Measurements from ENCODE around the gene RFX1.

RFX1 gene

DNA sequence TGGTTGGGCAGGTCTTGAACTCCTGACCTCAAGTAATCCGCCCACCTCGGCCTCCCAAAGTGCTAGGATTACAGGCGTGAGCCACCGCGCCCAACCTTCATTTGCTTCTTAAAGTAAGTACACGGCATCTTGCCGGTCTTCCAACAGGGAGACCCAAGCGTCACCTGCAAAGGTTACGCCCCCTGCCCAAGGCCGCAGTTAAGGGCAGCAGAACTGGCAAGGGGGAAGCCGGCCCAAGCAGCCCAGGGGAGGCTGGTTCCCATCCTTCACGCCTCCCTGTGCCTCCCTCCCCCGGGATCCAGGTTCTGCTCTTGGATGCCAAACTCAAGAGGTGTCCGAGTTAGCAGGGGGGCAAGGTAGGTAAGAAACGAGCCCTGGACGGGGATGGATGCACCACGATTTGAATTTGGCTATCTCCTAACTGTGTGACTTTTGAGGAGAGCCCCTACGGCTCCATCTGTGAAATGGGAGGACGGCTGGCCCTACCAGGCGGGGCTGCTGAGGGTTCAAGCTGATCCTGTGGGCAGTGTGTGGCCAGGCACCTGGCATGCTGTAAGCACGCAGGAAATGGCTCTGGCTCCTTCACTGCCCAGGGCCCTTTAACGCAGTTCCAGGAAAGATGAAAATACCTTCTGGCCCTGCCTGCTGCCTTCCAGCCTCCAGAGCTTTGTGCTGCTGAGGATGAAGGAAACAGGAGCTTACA is 9.0 kb downstream of the RFX1 start:
- DNase-seq (ENCODE audit: low spot score), result peak; percentile 51

DNA sequence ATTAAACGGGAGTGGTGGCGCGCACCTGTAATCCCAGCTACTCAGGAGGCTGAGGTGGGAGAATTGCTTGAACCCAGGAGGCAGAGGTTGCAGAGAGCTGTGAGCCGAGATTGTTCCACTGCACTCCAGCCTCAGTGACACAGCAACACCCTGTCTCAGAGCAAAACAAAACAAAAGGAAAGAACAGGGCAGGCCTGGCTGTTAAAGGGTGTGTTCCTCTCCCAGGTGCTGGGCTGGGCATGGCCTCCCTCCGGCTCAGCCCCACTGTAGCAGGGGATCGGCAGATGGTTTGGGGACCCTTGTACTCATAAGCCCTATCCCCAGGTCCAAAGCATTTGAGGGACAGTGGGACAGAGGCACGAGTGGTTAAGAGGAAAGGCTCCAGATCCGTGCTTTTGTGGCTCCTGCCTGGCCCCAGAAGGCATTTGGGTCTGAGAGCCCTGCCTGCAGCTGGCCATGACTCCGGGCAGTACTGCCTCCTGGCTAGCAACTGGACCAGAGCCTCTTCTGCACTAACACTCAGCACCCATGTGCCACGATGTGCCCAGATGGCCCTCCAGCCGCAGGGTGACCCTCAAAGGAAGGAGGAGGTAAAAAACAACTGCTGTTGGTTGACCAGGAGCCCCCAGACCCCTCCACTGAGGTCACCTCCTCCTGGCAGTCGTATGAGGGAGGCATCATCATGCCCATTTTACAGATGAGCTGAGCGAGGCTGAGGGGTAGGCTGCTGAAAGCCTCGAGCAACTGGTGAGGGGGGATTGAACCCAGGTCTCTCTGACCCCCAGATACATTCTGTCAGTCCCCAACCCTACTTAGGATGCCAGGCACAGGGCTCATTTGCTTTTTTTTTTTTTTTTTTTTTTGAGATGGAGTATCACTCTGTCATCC is 10.0 kb downstream of the RFX1 start:
- no peak for DNase-seq (ENCODE audit: low spot score)

DNA sequence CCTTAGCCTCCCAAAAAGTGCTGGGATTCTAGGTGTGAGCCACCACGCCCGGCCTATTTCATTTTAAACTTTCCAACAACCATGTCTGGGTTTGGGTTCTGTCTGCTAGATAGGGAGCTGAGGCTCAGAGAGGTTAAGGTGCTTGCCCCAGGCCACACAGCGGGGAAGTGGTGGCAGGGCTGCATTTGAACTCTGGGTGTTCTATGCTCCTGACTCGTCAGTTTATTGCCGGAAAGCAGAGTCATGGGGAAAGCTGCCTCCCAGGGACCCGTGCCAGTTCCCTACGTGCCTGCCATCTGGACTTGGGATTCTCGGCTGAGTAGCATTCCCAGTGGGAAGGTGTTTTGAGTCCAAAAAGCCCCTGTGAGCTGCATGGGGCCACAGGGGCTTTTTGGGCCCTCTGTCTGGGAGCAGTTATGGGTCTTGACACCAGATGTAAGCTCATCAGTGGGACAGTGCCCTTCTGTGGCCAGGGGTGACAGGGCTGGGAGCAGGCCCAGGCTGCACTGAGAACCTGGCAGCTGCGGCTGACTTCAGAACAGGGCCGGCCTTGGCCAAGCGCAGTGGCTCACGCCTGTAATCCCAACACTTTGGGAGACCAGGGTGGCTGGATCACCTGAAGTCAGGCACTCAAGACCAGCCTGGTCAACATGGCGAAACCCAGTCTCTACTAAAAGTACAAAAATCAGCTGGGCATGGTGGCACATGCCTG is 10.9 kb downstream of the RFX1 start:
- DNase-seq (ENCODE audit: low spot score), result no peak

DNA sequence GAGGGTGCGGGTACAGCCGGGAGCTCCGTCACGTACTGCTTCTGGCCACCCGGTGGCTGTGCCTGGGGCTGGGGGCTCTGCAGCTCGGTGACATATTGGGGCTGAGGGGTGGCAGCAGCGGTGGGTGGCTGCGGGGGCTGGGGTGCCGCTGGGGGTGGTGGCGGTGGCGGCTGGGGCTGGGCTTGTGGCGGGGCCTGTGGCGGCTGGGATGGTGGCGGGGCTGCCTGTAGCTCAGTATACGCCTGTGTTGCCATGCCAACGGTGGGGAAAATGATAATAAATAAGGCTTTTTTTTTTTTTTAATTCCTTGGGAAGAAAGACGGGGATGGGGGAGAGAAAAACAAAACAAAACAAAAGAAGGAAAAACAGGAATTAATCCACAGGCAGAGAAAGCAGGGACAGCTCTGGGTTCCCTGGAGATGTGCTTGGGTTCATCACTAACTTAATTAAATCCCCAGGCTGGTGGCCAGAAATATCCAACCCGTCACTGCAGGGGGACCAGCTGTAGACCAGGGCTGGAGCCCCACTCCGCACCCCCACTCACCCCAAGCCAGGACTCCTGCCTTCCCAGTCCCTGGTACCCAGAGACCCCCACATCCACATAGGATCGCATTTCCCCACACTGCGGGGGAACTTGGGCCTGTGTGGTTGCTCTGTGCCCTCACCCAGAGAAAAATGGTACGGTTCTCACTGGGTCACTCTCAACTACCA is 12.4 kb downstream of the RFX1 start:
- DNase-seq (ENCODE audit: low spot score), result no peak

DNA sequence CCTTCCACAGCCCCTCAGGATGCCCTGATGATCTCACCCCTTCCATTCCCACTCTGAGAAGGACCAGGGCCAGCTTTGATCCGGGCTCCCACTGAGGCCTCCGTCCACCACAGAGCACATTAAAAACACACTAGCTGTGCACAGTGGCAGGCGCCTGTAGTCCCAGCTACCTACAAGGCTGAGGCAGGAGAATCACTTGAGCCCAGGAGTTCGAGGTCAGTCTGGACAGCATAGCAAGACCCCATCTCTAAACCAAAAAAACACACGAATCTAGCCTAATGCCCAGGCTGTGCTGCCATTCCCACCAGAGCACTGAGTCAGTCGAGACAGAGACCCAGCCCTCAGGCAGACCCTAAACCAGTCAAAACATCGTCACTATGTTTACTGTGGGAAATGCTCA is 14.1 kb downstream of the RFX1 start:
- DNase-seq (ENCODE audit: low spot score), result no peak

DNA sequence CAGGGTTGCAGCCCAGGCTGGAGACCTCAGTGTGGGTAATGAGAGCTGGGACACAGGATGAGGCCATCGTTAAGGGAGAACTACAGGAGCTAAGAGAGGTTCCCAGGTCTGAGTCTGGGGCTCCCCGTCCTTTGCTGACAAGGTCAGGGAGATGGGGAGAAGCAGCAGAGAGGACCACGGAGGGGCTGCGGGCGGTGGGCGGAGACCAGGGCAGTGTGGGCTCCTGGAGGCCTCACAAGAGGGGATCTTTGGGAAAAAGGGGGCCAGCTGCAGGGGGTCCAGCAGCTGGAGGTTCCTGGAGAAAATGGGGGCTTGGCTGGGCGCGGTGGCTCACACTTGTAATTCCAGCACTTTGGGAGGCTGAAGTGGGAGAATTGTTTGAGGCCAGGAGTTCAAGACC is 16.0 kb downstream of the RFX1 start:
- no peak for DNase-seq (ENCODE audit: low spot score)

DNA sequence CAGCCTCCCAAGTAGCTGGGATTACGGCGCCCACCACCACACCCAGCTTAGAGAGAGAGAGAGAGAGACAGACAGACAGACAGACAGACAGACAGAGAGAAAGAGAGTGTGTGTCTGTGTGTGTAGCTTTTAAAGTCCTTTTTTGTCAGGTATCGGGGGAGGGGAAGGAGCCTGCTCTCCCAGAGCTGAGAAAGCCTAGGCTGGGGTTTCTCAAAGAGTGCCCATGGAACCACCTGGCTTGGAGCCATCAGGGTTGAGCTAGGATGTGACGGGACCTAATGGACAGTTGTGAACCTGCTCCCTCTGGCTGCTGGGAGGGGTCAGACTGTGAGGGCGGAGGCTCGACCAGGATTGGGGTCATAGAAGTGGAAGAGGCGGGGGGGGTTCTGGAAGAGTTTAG is 16.6 kb downstream of the RFX1 start:
- no peak for DNase-seq (ENCODE audit: low spot score)

DNA sequence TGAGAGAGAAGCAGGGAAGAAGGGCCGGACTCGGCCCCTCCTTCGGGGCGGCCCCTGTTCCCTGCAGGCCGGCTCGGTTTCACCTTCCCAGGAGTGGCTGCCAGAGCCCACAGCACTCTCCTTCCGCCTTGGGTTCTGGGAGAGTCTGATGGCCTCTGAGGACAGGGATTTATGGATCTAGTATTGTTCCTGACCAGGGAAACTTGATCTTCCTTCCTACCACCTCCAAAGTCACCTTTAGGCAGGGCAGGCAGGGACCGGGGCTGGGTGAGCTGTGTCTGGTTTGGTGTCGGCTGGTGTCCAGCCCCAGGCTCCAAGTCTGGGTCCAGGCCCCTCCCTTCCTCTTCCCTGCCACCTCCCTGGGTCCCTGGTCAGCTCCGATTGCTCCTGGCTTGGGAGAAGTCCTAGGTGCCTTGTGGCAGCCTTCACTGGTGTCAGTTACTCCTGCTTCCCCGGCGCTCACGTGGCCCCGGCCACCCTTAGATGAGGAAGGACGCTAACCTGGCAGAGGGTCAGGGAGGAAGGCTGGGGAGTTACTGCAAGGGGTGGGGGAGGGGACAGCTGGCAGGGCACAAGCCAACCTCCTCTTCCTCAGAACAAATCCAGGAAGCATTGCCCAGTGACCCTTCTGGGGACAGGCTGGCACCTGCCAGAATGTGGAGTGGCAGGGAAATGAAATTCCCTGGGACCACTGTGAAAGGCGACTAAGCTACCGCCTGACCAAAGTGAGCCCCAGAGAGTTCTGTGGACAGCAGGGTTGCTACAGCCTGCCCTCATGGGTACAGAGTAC is 18.8 kb downstream of the RFX1 start:
- no peak for DNase-seq (ENCODE audit: low spot score)

DNA sequence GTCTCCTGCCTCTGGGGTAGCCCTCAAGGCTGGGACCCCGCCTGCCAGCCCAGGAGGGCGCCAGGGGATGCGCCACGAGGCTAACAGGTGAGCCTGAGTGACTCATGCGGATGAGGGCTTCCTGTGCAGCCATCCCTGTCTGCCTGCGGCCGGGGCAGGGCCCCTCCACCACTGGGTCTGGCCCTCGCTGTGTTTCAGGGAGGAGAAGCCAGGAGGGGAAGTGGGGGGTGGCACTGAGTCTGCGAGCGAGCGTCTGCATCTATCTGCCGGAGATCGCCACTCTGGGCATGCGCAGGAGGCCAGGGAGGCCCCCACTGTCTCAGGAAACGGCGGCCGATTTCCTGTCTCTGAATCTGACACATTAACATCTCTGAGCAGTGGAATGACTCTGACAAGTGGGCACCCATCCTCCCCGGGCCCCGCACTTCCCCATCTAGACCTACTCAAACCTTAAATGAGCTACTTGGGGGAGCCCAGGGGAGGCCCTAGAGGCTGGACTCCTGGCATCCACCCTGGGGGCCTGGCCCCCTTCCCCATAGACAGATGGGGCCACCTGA is 19.7 kb downstream of the RFX1 start:
- peak; percentile 86 for DNase-seq (ENCODE audit: low spot score)

DNA sequence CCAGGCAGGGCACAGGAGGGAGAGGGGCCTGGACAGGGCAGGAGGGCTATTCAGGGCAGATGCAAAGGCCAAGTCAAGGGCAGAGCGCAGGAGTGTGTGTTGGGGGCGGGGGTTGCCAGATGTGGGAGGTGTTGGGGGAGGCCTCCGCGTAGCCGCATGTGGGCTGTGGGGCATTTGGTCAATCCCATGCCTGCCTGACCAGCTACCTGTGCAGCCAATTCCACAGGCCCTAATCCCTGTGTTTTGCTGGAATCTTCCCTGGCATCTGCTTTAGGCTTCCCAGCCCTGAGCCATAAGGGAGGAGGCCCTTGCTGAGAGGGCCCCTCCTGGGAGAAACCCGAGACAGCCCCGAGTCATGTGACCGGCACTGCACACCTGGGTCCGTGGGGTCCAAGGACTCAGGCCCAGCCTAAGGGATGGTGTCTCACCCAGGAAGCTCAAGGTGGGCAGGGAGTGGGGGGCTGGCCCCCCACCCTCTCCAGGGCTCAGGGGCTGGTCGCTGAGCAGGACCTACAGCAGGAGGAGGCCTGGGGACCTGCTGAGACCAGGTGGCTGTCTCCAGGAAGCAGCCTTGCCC is 20.3 kb downstream of the RFX1 start:
- no peak for DNase-seq (ENCODE audit: low spot score)

DNA sequence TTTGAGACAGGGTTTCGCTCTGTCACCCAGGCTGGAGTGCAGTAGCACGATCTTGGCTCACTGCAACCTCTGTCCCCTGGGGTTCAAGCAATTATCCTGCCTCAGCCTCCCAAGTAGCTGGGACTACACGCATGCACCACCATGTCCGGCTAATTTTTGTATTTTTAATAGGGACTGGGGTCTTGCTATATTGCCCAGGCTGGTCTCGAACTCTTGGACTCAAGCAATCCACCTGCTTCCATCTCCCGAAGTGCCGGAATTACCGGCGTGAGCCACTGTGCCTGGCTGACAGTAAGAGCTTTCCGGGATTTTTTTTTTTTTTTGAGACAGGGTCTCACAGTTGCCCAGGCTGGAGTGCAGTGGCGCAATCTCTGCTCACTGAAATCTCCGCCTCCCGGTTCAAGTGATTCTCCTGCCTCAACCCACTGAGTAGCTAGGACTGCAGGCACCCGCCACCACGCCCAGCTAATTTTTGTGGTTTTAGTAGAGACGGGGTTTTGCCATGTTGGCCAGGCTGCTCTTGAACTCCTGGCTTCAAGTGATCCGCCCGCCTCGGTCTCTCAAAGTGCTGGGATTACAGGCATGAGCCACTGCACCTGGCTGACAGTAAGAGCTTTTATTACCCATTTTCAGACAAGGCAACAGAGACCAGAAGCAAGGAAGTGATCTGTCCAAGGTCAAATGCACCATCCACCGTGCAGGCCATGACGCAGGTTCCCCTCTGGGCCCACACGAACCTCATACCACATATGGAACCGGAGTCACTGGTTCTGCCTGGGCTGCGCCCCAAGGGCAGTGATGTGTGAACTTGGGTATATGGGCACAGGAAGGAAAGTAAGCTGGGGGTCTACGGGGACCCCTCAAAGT is 21.0 kb downstream of the RFX1 start:
- no peak for DNase-seq (ENCODE audit: low spot score)

DNA sequence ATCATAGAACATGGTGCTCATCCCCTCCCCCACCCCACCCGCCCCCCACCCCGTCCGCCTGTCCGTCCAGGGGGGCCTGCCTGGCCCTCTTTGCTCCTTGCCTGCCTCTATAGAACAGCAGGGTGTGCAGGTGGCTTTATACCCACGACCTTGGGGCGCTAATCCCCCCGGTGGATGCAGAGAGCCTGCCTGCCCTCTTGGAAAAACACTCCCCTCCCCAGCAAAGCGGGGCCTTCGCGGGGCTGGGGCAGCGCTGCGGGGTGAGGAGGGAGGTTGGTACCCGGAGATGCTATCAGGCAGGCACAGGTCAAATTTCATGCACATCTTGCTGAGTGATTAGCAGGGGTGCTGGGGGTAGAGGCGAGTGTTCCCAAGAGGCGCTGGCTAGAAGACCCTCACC is 21.9 kb downstream of the RFX1 start:
- DNase-seq (ENCODE audit: low spot score), result no peak

DNA sequence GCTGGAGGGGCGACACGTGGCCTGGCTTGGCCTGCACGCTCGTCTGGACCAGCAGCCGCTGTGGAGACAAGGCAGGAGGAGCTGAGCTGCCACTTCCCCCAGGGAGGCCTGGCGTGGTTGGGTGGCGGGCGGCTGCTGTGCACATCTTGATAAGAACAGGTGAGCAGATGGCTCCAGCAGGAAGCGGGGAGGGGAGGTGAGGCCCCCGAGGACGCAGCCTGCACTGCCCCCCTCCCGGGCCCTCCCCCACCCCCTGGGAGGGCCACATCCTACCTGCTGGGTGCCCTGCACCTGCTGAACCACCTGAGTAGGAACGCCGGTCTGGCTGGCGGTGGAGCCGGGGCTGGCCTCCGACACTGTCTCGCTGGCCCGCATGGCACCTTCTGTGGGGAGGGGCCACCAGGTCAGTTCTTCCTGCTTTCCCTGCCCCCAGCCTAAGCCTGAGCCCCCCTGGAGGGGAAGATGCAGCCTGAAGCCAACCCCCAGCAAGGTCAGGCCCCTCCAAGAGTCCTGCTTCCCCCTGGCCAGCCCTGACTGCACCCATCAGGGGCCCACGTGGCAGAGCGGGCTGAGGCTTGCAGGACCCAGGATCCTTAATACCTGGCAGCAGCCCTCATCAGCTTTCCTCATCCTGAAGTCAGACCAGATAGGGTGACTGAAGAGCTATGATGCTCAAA is 22.8 kb downstream of the RFX1 start:
- no peak for DNase-seq (ENCODE audit: low spot score)

DNA sequence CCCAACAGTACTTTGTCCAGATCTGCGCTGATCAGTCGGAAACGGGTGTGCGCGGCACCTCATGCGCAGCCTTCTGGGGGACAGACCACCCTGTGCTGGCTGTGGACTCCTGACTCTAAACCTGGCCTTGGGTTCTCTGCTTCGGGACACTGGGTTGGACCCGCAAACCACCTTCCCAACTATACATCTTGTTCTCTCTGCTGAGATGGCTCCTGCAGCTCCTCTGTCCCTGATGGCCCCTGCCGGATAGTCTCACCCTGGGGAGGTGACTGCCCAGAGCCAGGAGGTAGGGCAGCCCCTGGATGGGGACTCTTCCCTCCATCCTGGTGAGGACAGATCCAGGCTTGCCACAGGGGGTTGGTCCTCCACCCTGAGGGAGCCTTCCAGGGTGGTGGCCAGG is 23.3 kb downstream of the RFX1 start:
- no peak for DNase-seq (ENCODE audit: low spot score)

DNA sequence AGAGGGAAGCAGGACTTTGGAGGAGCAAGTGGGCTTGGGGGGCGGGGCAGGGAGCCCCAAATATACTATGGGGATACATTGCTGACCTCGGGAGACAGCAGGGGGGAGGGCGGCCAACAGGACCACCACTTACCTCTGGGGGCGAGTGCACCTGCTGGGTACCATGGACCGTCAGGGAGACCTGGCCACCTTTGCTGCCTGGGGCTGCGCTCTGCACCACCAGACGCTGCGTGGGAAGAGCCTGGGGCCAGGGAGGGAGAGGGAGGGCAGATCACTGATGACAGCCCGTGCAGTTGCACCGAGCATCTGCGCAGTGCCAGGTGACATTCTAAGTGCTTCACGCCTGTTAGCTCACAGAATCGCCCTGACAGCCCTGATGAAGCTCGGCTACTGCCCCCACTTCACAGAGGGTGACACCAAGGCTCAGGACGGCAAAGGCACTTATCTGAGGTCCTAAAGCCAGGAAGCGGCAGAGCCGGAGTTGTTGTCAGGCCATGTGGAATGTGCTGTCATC is 24.1 kb downstream of the RFX1 start:
- no peak for DNase-seq (ENCODE audit: low spot score)

DNA sequence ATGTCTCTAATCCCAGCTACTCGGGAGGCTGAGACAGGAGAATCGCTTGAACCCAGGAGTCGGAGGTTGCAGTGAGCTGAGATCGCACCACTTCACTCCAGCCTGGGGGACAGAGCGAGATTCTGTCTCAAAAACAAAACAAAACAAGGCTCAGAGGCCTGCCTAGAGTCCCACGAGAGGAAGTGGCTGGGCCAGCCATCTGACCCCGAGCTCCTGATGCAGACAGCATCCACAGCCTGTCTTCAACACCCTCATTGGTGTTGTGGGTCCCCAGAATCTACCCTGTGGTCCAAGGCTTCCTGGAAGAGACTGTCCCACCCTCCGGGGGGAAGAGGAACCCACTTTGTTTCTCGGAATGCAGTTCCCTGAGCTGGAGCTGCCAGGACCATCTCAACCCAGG is 24.7 kb downstream of the RFX1 start:
- DNase-seq (ENCODE audit: low spot score), result no peak

DNA sequence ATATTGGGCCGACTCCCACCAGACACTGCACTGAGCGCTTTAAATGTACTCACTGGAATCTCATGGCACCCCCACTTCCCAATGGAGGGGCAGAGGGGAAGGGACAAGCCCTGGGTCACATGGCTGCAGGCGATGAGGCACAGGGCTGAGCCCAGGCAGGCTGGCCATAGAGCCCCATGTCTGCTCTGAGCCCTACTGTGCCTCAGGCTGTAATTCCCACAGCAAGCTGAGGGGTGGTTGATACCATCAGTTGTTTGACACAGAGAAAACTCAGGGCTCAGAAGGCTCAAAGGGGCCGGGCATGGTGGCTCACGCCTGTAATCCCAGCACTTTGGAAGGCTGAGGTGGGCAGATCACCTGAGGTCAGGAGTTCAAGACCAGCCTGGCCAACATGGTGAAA is 25.1 kb downstream of the RFX1 start:
- DNase-seq (ENCODE audit: low spot score), result no peak

DNA sequence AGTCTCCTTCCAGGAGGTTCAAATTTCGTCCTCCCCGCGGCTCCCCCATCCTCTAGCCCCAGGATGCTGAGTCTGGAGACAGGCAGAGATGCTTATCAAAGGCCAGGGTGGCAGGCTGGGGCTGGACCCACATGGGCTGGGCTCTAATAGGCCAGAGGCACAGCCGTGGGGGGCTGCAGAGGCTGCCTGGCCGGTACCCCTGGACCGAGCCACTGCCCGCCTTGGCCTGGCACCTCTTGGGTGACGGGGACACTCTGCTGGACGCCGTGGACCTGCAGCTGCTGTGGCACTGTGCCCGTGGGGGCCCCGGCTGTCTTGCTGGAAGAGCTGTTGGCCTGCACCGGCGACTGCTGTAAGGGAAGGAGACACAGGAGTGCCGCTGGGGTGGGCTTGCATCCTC is 25.8 kb downstream of the RFX1 start:
- no peak for DNase-seq (ENCODE audit: low spot score)

DNA sequence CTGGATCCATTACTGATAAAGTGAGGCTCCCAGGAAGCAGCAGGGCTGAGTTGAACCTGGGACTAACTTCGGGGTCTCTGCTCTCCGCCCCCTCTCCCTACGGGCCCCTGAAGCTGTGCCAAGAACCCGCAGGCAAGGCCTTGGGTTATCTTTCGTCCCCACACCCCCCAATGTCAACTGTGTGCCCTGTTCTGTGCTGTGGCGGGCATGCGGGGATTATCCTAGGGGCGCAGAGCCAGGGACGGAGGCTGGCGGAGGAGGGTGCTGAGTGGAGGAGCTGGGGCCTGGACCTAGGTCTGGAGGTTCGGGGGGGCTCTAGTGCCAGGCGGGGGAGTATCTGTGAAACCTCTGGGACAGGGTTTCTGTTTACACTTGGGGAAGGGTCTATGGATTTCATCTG is 26.4 kb downstream of the RFX1 start:
- DNase-seq (ENCODE audit: low spot score), result no peak
